Occipital lobe (tissue), 2 donors: ENCODE data around the gene DHRSX. TPM values are rescaled to one million over a fixed set of nuclear protein-coding genes. Genes with fewer than 3 reads are reported as not detected.
"Not testable (repeated sequence)": the region's sequence is repeated elsewhere in the genome, so short reads cannot be mapped to it uniquely, and the experiment has no call there.

Experiments used
- DNase-seq: peaks from one replicate; lab custom pipeline; 2025; lab: John Stamatoyannopoulos, UW
- total RNA-seq: library from RNA; depleted of rRNA; stranded (reverse); fragments of >200 nt; gene quantifications from one replicate; pipeline ENCODE4 v1.2.3, GENCODE V29; 2014

DHRSX gene
- total RNA-seq, 1 donor from 2014 or later, result 18.7 TPM

- no peak for DNase-seq
Observed at GRCh38 chrX:2427147-2427546, 73.6 kb downstream of the DHRSX start.

GRCh38 chrX:2426289-2426882, 74.4 kb downstream of the DHRSX start:
- no peak for DNase-seq

- DNase-seq, result no peak
Observed at GRCh38 chrX:2425286-2426071, 75.3 kb downstream of the DHRSX start.

GRCh38 chrX:2424317-2424716, 76.5 kb downstream of the DHRSX start:
- no peak for DNase-seq

GRCh38 chrX:2423899-2424298, 76.9 kb downstream of the DHRSX start:
- DNase-seq, result no peak

- no peak for DNase-seq
Observed at GRCh38 chrX:2423282-2423681, 77.5 kb downstream of the DHRSX start.

GRCh38 chrX:2419418-2419817, 81.4 kb downstream of the DHRSX start:
- not testable (repeated sequence) for DNase-seq

- DNase-seq, result no peak
Observed at GRCh38 chrX:2418000-2418399, 82.8 kb downstream of the DHRSX start.

GRCh38 chrX:2416851-2417604, 83.7 kb downstream of the DHRSX start:
- DNase-seq, result no peak

GRCh38 chrX:2414384-2414783, 86.4 kb downstream of the DHRSX start:
- DNase-seq, result no peak

GRCh38 chrX:2413969-2414368, 86.8 kb downstream of the DHRSX start:
- no peak for DNase-seq

GRCh38 chrX:2412131-2412530, 88.6 kb downstream of the DHRSX start:
- DNase-seq, result no peak

GRCh38 chrX:2410279-2411020, 90.3 kb downstream of the DHRSX start:
- no peak for DNase-seq

- DNase-seq, result no peak
Observed at GRCh38 chrX:2409796-2410195, 91.0 kb downstream of the DHRSX start.

GRCh38 chrX:2408856-2409255, 91.9 kb downstream of the DHRSX start:
- no peak for DNase-seq

GRCh38 chrX:2406891-2407518, 93.8 kb downstream of the DHRSX start:
- no peak for DNase-seq

GRCh38 chrX:2404776-2405175, 96.0 kb downstream of the DHRSX start:
- DNase-seq, result no peak

- DNase-seq, result no peak
Observed at GRCh38 chrX:2402361-2402690, 98.5 kb downstream of the DHRSX start.

GRCh38 chrX:2401590-2402360, 99.0 kb downstream of the DHRSX start:
- DNase-seq, result no peak

GRCh38 chrX:2401201-2401589, 99.6 kb downstream of the DHRSX start:
- no peak for DNase-seq
